ENCODE measurements around the gene FBXL5. TPM values are rescaled to one million over a fixed set of nuclear protein-coding genes. Genes with fewer than 3 reads are reported as not detected.

FBXL5 gene
- total RNA-seq, 2 donors from 2014 or later = 81.0 to 83.1 TPM

GRCh38 chr4:15587649-15588048 is 67.5 kb downstream of the FBXL5 start:
- Histone ChIP-seq H3K4me3 (no peak overlapping the region), H3K27me3 (no peaks in the 10 kb centered on the region), H3K27ac (no peak overlapping the region), H3K4me1 (peaks cover 0 to 10% of the 10 kb centered on the region in 2 donors), H3K36me3 (no peaks in the 10 kb centered on the region), H3K9me3 (no peaks in the 10 kb centered on the region)
- no peak for DNase-seq (ENCODE audit: low spot score)
- no peak for TF ChIP-seq CTCF (IDR thresholded peaks at IDR 0.05)

- TF ChIP-seq CTCF (IDR thresholded peaks at IDR 0.05) = no peak
- H3K27me3 ChIP-seq = no peaks in the 10 kb centered on the region
- no peak overlapping the region for H3K4me3 ChIP-seq
- no peaks in the 10 kb centered on the region for H3K4me1 ChIP-seq
- H3K36me3 ChIP-seq = no peaks in the 10 kb centered on the region
- no peaks in the 10 kb centered on the region for H3K9me3 ChIP-seq
- H3K27ac ChIP-seq = no peak overlapping the region
- DNase-seq (ENCODE audit: low spot score) = no peak
These were observed 69.1 kb downstream of the FBXL5 start for GRCh38 chr4:15586066-15586465.

GRCh38 chr4:15585331-15585730 is 69.8 kb downstream of the FBXL5 start:
- Histone ChIP-seq H3K36me3 (no peaks in the 10 kb centered on the region), H3K27ac (no peak overlapping the region), H3K4me3 (no peak overlapping the region), H3K9me3 (no peaks in the 10 kb centered on the region), H3K4me1 (no peaks in the 10 kb centered on the region), H3K27me3 (no peaks in the 10 kb centered on the region)
- no peak for TF ChIP-seq CTCF (IDR thresholded peaks at IDR 0.05)
- DNase-seq (ENCODE audit: low spot score) = no peak

- Histone ChIP-seq H3K9me3 (no peaks in the 10 kb centered on the region), H3K27ac (no peak overlapping the region), H3K4me1 (no peaks in the 10 kb centered on the region), H3K36me3 (no peaks in the 10 kb centered on the region), H3K27me3 (no peaks in the 10 kb centered on the region), H3K4me3 (no peak overlapping the region)
- no peak for DNase-seq (ENCODE audit: low spot score)
- no peak for TF ChIP-seq CTCF (IDR thresholded peaks at IDR 0.05)
These were observed 70.4 kb downstream of the FBXL5 start for GRCh38 chr4:15584785-15585184.

GRCh38 chr4:15577508-15577907 is 77.6 kb downstream of the FBXL5 start:
- DNase-seq (ENCODE audit: low spot score) = no peak

More at GRCh38 chr4:15577508-15577907, 77.6 kb downstream of the FBXL5 start:
- H3K4me3 ChIP-seq = no peak overlapping the region
- H3K36me3 ChIP-seq = no peaks in the 10 kb centered on the region
- TF ChIP-seq CTCF (IDR thresholded peaks at IDR 0.05) = no peak
- no peaks in the 10 kb centered on the region for H3K27me3 ChIP-seq
- H3K9me3 ChIP-seq = no peaks in the 10 kb centered on the region
- H3K27ac ChIP-seq = no peak overlapping the region
- H3K4me1 ChIP-seq = peaks cover 0 to 5% of the 10 kb centered on the region in 2 donors

Measured in right atrium auricular region (tissue), 2 donors.